ENCODE measurements around the gene OMA1.

- TF ChIP-seq CTCF (IDR thresholded peaks at IDR 0.05) (no peak), POLR2AphosphoS5 (IDR thresholded peaks at IDR 0.05; ENCODE audit: low read depth, low read length) (peak; percentile 67; the same call in 1 of the 2 replicates), FOXJ3 (CRISPR knock-in tag; IDR thresholded peaks at IDR 0.05) (no peak), CHD2 (IDR thresholded peaks at IDR 0.05; ENCODE audit: low read length, partially characterized antibody) (no peak), YY1 (IDR thresholded peaks at IDR 0.05; ENCODE audit: low read depth) (no peak), EZH2phosphoT487 (IDR thresholded peaks at IDR 0.05; ENCODE audit: borderline replicate concordance, low read depth) (no peak)
- TF ChIP-seq, protein P1, sequence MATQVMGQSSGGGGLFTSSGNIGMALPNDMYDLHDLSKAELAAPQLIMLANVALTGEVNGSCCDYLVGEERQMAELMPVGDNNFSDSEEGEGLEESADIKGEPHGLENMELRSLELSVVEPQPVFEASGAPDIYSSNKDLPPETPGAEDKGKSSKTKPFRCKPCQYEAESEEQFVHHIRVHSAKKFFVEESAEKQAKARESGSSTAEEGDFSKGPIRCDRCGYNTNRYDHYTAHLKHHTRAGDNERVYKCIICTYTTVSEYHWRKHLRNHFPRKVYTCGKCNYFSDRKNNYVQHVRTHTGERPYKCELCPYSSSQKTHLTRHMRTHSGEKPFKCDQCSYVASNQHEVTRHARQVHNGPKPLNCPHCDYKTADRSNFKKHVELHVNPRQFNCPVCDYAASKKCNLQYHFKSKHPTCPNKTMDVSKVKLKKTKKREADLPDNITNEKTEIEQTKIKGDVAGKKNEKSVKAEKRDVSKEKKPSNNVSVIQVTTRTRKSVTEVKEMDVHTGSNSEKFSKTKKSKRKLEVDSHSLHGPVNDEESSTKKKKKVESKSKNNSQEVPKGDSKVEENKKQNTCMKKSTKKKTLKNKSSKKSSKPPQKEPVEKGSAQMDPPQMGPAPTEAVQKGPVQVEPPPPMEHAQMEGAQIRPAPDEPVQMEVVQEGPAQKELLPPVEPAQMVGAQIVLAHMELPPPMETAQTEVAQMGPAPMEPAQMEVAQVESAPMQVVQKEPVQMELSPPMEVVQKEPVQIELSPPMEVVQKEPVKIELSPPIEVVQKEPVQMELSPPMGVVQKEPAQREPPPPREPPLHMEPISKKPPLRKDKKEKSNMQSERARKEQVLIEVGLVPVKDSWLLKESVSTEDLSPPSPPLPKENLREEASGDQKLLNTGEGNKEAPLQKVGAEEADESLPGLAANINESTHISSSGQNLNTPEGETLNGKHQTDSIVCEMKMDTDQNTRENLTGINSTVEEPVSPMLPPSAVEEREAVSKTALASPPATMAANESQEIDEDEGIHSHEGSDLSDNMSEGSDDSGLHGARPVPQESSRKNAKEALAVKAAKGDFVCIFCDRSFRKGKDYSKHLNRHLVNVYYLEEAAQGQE (IDR thresholded peaks at IDR 0.05; ENCODE audit: low read depth, low read length) = peak; percentile 48; the same call in 1 of the 2 replicates
Observed at GRCh38 chr1:58592522-58593134, 46.1 kb upstream of the OMA1 start.
